Measurements from ENCODE around the gene UBA7. TPM values are rescaled to one million over a fixed set of nuclear protein-coding genes. Genes with fewer than 3 reads are reported as not detected.

Gene UBA7
- total and polyA plus RNA-seq, 2 of the 13 experiments (the other 11 are each of a cell fraction or from before 2014, with no cell fraction given), result 9.5 to 16.5 TPM

GRCh38 chr3:49786357-49787181 is 27.2 kb downstream of the UBA7 start, which contains the start of gene IP6K1 (continued):
- TF ChIP-seq, protein P1, sequence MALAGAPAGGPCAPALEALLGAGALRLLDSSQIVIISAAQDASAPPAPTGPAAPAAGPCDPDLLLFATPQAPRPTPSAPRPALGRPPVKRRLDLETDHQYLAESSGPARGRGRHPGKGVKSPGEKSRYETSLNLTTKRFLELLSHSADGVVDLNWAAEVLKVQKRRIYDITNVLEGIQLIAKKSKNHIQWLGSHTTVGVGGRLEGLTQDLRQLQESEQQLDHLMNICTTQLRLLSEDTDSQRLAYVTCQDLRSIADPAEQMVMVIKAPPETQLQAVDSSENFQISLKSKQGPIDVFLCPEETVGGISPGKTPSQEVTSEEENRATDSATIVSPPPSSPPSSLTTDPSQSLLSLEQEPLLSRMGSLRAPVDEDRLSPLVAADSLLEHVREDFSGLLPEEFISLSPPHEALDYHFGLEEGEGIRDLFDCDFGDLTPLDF (CRISPR knock-in tag; IDR thresholded peaks at IDR 0.05), result peak; percentile 63; the same call in 1 of the 2 replicates
- TF ChIP-seq ZMYM4 (CRISPR knock-in tag; IDR thresholded peaks at IDR 0.05), result no peak
- TF ChIP-seq REST (IDR thresholded peaks at IDR 0.05; ENCODE audit: borderline replicate concordance in 1 of 2, low read depth in 1 of 2, low read length in 2 of 2), result no peak
- TF ChIP-seq ZNF720 (CRISPR knock-in tag; IDR thresholded peaks at IDR 0.05), result no peak
- no peak for TF ChIP-seq GPBP1L1 (CRISPR knock-in tag; IDR thresholded peaks at IDR 0.05)
- peak; percentile 71 for TF ChIP-seq HIVEP1 (CRISPR knock-in tag; IDR thresholded peaks at IDR 0.05)
- peak; percentile 100 for TF ChIP-seq SP2 (CRISPR knock-in tag; IDR thresholded peaks at IDR 0.05)
- peak; percentile 99 for TF ChIP-seq BHLHE40 (IDR thresholded peaks at IDR 0.05; ENCODE audit: low read length)
- TF ChIP-seq ZNF124 (CRISPR knock-in tag; IDR thresholded peaks at IDR 0.05), result 0 out of 2 replicates have a peak, but pooled peaks have one; percentile 53
- TF ChIP-seq REXO4 (CRISPR knock-in tag; IDR thresholded peaks at IDR 0.05; ENCODE audit: borderline replicate concordance), result 0 out of 2 replicates have a peak, but pooled peaks have one; percentile 50
- TF ChIP-seq, protein P2, sequence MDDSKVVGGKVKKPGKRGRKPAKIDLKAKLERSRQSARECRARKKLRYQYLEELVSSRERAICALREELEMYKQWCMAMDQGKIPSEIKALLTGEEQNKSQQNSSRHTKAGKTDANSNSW (CRISPR knock-in tag; IDR thresholded peaks at IDR 0.05; ENCODE audit: borderline replicate concordance), result peak; percentile 19; the same call in 1 of the 2 replicates
- 0 out of 2 replicates have a peak, but pooled peaks have one; percentile 57 for TF ChIP-seq ZNF484 (CRISPR knock-in tag; IDR thresholded peaks at IDR 0.05; ENCODE audit: borderline replicate concordance, low read depth)
- TF ChIP-seq SRY (CRISPR knock-in tag; IDR thresholded peaks at IDR 0.05), result peak; percentile 50; the same call in 1 of the 2 replicates
- no peak for TF ChIP-seq TOE1 (CRISPR knock-in tag; IDR thresholded peaks at IDR 0.05)
- no peak for TF ChIP-seq ZNF747 (CRISPR knock-in tag; IDR thresholded peaks at IDR 0.05; ENCODE audit: borderline replicate concordance)
- TF ChIP-seq ZSCAN22 (CRISPR knock-in tag; IDR thresholded peaks at IDR 0.05), result no peak
- TF ChIP-seq, protein P3, sequence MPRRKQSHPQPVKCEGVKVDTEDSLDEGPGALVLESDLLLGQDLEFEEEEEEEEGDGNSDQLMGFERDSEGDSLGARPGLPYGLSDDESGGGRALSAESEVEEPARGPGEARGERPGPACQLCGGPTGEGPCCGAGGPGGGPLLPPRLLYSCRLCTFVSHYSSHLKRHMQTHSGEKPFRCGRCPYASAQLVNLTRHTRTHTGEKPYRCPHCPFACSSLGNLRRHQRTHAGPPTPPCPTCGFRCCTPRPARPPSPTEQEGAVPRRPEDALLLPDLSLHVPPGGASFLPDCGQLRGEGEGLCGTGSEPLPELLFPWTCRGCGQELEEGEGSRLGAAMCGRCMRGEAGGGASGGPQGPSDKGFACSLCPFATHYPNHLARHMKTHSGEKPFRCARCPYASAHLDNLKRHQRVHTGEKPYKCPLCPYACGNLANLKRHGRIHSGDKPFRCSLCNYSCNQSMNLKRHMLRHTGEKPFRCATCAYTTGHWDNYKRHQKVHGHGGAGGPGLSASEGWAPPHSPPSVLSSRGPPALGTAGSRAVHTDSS (CRISPR knock-in tag; conservative IDR thresholded peaks at IDR 0.05), result no peak
- no peak for TF ChIP-seq ZNF460 (CRISPR knock-in tag; IDR thresholded peaks at IDR 0.05; ENCODE audit: borderline replicate concordance)
- 0 out of 2 replicates have a peak, but pooled peaks have one; percentile 11 for TF ChIP-seq ZNF12 (CRISPR knock-in tag; IDR thresholded peaks at IDR 0.05)
- no peak for TF ChIP-seq TP53 (CRISPR knock-in tag; conservative IDR thresholded peaks at IDR 0.05)
- no peak for TF ChIP-seq SOX6 (IDR thresholded peaks at IDR 0.05)
- peak; percentile 6; the same call in 1 of the 2 replicates for TF ChIP-seq SOX6 (CRISPR knock-in tag; IDR thresholded peaks at IDR 0.05)

Data from HepG2 (cell line).